ENCODE results near the gene TNKS1BP1. TPM values are rescaled to one million over a fixed set of nuclear protein-coding genes. Genes with fewer than 3 reads are reported as not detected.

TNKS1BP1 gene
- total and polyA plus RNA-seq, 9 of the 15 experiments (the other 6 are each of a cell fraction or from before 2014, with no cell fraction given): 1.1 to 47.2 (median 10.9) TPM

DNA sequence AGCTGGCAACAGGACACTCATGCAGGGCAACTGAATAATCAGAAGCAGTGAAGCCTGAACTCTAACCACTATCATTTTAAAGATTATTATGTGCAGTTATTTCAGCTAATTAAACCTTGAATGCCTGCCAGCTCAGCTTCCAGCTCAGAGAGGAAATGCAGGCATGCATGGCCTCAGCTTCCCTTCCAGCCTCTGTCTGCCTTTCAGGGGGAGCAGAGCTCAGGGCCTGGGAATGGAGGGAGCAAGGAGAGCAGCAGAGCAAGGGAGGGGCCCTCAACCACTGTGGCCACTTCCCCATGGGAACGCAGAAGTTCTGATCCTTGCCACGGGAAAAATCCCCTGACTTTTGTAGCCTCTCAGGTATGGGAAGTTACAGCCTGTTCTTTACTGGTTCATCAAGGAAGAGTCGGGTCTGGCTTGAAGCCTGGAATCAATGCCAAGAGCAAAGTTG, 55.2 kb downstream of the TNKS1BP1 start (continued):
- TF ChIP-seq ZNF212 (CRISPR knock-in tag; IDR thresholded peaks at IDR 0.05): no peak
- no peak for TF ChIP-seq PHF21A (IDR thresholded peaks at IDR 0.05; ENCODE audit: borderline replicate concordance, low read depth)
- no peak for TF ChIP-seq HDAC6 (IDR thresholded peaks at IDR 0.05; ENCODE audit: low read depth, low read length)
- TF ChIP-seq, protein P1, sequence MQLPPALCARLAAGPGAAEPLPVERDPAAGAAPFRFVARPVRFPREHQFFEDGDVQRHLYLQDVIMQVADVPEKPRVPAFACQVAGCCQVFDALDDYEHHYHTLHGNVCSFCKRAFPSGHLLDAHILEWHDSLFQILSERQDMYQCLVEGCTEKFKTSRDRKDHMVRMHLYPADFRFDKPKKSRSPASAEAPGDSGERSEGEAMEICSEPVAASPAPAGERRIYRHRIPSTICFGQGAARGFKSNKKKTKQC (CRISPR knock-in tag; IDR thresholded peaks at IDR 0.05): no peak
- TF ChIP-seq PHF20 (IDR thresholded peaks at IDR 0.05; ENCODE audit: partially characterized antibody): no peak
- TF ChIP-seq CBX1 (IDR thresholded peaks at IDR 0.05; ENCODE audit: low read depth): no peak
- no peak for TF ChIP-seq ZNF277 (CRISPR knock-in tag; IDR thresholded peaks at IDR 0.05; ENCODE audit: borderline replicate concordance)
- TF ChIP-seq RCOR1 (IDR thresholded peaks at IDR 0.05; ENCODE audit: borderline replicate concordance in 1 of 2, low read depth in 2 of 2, low read length in 2 of 2): no peak
- TF ChIP-seq TAF1 (IDR thresholded peaks at IDR 0.05; ENCODE audit: control insufficient read depth, extremely low read depth, insufficient read depth, low read length, severe bottlenecking): no peak
- no peak for TF ChIP-seq ZNF280A (IDR thresholded peaks at IDR 0.05; ENCODE audit: low read depth, partially characterized antibody)

All from K562 (cell line).